Islet of Langerhans (tissue), 1 donor: ENCODE results near the gene ACAA2.
"Not testable (repeated sequence)": the region's sequence is repeated elsewhere in the genome, so short reads cannot be mapped to it uniquely, and the experiment has no call there.

Experiments used
- FAIRE-seq: peaks from one replicate; lab custom pipeline; 2011; peaks lifted over from hg19 to GRCh38; lab: Jason Lieb, UNC

The ACAA2 gene

DNA sequence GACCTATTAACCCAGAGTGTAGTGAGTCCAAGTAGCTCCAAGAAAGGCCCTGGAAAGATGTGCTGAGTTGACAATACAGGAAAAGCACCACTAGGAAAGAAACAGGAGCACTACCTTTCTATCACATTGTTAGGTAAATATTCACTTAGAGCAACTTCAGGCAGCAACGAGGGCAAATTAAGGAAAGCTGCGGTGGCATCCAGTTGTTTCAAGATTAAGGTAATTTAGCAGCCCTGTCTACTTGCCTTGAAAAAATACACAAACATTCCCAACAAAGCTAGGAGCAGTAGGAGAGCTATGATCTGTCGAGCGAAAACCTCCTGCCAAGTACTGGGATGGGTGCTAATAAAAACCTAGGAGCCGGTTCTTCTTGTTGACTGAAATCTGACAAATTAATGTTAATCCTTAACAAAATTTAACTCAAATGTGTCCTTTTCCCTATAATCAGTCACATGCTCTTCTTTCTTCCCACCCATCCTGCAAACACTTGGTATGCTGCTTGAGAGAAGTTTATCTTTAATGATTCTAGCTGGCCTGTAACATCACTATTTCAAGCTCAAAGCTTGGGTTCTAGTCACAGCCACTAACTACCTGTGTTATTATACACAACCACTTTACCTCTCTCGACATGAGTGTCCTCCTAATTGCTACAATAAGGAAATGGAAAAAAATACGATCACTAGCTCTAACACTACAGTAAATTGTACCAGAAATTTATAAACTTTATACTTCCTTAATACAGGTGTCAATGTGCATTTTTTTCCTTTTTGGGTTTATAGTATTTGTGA is 2.0 kb downstream of the ACAA2 start:
- FAIRE-seq, result no peak

GRCh38 chr18:49808553-49809191 is 4.7 kb downstream of the ACAA2 start:
- not testable (repeated sequence) for FAIRE-seq

DNA sequence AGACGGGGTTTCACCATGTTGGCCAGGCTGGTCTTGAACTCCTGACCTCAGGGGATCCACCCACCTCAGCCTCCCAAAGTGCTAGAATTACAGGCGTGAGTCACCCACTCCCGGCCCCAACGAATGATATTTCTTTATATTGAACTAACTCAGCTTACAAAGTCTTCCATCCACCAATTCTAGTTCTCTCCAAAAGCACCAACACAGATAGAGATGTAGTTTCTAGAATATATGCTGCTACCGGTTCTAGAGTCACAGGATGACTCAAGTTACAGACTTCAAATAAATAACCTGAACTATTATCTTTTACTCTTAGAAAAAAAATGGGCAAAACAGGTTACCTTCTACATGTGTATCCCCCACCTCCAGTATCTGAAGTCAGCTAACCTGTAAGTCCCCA is 9.2 kb downstream of the ACAA2 start:
- no peak for FAIRE-seq

DNA sequence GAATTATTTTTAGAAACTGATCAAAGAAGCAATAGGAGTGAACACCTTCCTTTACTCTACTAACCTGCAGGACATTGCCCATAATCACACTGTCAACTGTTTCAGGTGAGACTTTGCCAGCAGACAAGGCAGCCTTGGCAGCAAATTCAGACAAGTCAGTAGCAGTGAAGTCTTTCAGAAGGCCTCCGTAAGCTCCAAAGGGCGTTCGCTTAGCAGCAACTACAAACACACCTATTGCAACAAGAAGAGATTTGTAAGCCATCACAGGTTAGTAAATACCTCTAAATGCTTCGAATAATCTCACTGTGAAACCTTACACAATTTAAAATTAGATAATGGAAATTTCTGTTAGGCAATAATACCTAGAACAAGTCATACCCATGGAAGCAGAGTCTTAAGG is 10.7 kb downstream of the ACAA2 start:
- FAIRE-seq, result no peak

DNA sequence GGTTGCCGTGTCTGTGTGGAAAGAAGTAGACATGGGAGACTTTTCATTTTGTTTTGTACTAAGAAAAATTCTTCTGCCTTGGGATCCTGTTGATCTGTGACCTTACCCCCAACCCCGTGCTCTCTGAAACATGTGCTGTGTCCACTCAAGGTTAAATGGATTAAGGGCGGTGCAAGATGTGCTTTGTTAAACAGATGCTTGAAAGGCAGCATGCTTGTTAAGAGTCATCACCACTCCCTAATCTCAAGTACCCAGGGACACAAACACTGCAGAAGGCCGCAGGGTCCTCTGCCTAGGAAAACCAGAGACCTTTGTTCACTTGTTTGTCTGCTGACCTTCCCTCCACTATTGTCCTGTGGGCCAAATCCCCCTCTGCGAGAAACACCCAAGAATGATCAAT is 12.8 kb downstream of the ACAA2 start:
- FAIRE-seq, result not testable (repeated sequence)

DNA sequence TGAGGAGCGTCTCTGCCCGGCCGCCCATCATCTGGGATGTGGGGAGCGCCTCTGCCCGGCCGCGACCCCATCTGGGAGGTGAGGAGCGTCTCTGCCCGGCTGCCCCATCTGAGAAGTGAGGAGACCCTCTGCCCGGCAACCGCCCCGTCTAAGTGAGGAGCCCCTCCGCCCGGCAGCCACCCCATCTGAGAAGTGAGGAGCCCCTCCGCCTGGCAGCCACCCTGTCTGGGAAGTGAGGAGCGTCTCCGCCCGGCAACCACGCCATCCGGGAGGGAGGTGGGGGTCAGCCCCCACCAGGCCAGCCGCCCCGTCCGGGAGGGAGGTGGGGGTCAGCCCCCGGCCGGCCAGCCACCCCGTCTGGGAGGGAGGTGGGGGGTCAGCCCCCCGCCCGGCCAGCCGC is 13.5 kb downstream of the ACAA2 start:
- not testable (repeated sequence) for FAIRE-seq

- FAIRE-seq, result no peak
Measured at GRCh38 chr18:49798001-49798400, 15.3 kb downstream of the ACAA2 start.

DNA sequence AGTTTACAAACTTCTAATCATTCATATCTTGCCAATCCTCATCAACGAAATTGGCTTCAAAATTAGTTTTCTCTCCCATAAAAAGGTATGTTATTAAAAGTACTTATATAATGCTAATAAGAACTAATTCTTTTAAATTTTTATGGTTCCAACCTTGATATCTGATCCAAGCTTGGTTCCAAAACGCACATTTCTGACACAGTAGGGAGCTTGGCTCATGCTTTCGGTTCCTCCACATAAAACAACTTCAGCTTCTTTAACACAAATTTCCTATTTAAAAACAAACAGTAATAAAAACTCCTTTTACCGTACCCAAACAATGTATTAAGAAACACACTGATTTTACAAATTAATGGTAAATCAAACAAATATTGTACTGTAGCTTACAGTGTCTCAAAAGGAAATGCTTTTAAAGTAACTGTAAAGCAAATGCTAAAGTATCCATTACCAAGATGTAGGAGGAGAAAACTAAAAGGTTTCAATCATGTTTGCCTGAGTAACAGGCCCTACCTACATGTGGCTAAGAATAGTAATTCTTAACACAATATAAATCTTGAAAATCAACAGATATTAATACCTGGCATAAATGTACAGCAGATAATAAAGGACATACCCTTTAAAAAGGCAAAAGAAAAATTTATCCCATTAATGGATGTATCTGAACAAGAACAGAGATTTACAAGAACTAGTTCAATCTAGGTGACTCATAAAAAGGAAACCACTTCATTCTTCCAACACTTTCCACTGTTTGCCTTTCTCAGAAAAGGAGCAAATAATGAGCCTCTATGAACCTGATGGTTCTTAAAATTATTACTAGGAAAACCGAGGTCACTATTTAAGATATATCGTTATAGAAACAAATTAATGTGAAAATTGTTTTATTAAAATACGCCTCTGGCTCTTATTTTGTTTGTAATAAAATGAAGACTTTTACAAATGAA is 17.5 kb downstream of the ACAA2 start:
- FAIRE-seq, result peak; percentile 99

DNA sequence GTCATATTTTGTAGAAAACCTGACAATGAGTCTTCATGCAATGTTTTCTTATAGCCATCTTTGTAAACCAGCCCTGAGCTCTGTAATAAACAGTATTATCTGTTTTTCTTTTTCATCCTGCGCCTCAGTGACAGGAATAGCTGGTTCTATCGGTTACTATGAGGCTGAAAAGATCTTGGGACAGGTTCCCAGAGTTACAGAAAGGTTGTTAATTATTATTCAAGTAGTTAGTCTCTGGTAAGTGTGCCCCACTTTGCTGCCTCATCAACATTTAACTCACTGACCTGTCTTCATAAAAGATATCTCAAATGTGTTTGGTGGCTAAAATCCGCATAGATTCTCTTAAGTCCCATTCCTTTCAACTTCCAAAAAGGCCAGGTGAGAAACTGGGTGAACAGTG is 18.6 kb downstream of the ACAA2 start:
- peak; percentile 91 for FAIRE-seq

- not testable (repeated sequence) for FAIRE-seq
Measured at GRCh38 chr18:49789560-49790134, 23.7 kb downstream of the ACAA2 start.

- peak; percentile 58 for FAIRE-seq
Measured at GRCh38 chr18:49788327-49788898, 24.9 kb downstream of the ACAA2 start.

- FAIRE-seq, result no peak
Measured at GRCh38 chr18:49786019-49786720, 27.2 kb downstream of the ACAA2 start.

DNA sequence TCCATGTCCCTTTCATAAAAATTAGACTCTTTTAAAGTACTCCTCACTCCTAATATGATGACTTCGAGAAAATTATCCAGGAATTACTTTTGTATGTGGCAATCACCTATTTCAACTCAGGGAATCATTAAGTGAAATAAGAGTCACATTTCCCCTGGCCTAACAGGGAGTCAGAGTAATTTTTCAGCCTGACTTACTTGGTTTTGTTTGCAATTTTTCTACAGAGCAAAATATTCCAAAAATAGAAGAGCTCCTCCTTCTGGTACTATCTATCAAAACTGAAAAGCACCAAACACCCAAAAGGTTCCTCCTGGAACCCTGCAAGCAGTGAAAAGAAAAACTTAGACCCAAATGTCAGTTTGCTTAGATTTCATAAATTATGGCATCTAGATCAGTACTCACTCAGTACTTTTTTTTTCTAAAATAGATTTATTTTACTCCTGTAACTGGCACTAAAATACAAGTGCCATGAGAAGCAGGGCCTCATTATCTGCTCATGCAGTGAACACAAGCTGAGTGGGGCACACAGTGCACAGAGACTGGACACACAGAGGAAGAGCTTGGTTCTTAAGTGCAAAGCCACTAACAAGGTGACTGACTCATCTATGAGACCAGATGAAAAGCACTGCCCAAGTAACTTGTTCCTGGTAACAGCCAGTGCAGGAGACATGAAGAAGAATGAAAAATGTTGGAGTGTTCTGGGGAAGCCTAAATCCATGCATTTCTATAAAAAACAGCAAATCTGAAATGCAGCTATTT is 28.7 kb downstream of the ACAA2 start:
- FAIRE-seq, result peak; percentile 43

DNA sequence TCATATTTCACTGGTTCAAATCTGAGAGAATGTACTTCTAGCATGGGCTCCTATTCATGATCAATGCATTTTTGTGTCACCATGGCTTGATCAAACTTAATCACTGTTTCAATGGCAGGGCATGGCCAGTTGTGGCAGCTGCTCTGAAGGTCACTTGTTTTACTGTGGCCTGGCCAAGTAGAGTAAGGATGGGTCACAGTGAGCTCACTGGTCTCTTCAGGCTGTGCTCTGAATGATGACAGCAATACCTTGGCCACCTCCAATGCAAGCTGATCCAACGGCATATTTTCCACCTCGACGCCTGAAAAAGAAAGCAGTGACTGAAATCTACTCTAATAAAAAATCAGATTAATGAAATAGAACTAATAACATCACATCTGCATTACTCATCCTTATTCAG is 29.7 kb downstream of the ACAA2 start:
- FAIRE-seq, result not testable (repeated sequence)

DNA sequence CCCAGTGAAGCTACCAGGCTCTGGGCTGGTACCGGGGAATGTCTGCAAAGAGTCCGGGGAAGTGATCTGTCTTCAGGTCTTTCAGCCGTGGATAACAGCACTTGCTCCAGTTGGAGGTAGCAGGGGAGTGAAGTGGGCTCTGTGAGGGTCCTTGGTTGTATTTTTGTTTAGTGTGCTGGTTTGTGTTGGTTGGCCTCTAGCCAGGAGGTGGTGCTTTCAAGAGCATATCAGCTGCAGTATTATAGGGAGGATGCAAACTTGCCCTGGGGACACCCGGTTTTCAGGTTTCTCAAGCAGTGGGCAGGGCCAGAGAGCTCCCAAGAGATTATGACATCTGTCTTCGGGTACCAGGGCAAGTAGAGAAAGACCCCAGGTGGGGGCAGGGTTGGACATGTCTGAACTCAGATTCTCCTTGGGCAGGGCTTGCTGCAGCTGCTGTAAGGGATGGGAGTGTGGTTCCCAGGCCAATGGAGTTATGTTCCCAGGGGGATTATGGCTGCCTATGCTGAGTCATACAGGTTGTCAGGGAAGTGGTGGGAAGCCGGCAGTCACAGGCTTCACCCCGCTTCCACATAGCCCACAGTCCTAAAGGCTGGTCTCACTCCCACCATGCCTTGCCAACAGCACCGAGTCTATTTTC is 34.4 kb downstream of the ACAA2 start:
- FAIRE-seq, result no peak

- FAIRE-seq, result no peak
Measured at GRCh38 chr18:49769047-49769728, 44.1 kb downstream of the ACAA2 start.

GRCh38 chr18:49768051-49768391 is 45.3 kb downstream of the ACAA2 start:
- FAIRE-seq, result no peak

GRCh38 chr18:49767111-49768050 is 46.0 kb downstream of the ACAA2 start:
- FAIRE-seq, result no peak
